PFSK-1 (cell line): ENCODE measurements around the gene CLP1.

Experiments
- POLR2AphosphoS5 ChIP-seq: IDR thresholded peaks from 2 replicates; pipeline ENCODE4 v1.6.1; 2012; ENCODE audit warnings: low read depth, mild to moderate bottlenecking, control low read depth, low read length, moderate library complexity
- TF ChIP-seq, protein P1 (sequence below), 2 experiments: IDR thresholded peaks; 2 replicates each; pipeline versions ENCODE4 v1.6.1 to v1.8.0; 2011 to 2012; ENCODE audit warnings: low read depth in 2 of 2, low read length in 2 of 2, control low read depth in 1 of 2, inconsistent platforms in 1 of 2, mild to moderate bottlenecking in 1 of 2, moderate library complexity in 1 of 2; ENCODE audit not compliant: insufficient read depth in 1 of 2

DNA sequence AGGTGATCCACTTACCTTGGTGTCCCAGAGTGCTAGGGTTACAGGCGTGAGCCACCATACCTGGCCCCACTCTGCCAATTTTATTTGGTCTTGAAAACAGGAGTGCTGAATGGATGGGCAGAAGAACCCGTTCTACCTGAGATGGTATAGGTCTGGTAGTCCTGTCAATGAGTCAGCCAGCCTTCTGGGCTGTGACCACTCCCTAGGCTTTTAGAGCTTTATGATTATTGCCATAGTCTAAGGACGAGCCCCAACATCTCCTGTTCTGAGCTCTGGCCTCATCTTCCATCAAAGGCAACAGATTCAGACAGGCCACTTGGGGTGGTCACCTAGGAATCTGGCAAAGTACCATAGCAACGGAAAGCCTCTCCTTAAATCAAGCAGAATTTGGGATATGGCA lies 21.8 kb downstream of the CLP1 start:
- no peak for TF ChIP-seq POLR2AphosphoS5
- TF ChIP-seq, protein P1, sequence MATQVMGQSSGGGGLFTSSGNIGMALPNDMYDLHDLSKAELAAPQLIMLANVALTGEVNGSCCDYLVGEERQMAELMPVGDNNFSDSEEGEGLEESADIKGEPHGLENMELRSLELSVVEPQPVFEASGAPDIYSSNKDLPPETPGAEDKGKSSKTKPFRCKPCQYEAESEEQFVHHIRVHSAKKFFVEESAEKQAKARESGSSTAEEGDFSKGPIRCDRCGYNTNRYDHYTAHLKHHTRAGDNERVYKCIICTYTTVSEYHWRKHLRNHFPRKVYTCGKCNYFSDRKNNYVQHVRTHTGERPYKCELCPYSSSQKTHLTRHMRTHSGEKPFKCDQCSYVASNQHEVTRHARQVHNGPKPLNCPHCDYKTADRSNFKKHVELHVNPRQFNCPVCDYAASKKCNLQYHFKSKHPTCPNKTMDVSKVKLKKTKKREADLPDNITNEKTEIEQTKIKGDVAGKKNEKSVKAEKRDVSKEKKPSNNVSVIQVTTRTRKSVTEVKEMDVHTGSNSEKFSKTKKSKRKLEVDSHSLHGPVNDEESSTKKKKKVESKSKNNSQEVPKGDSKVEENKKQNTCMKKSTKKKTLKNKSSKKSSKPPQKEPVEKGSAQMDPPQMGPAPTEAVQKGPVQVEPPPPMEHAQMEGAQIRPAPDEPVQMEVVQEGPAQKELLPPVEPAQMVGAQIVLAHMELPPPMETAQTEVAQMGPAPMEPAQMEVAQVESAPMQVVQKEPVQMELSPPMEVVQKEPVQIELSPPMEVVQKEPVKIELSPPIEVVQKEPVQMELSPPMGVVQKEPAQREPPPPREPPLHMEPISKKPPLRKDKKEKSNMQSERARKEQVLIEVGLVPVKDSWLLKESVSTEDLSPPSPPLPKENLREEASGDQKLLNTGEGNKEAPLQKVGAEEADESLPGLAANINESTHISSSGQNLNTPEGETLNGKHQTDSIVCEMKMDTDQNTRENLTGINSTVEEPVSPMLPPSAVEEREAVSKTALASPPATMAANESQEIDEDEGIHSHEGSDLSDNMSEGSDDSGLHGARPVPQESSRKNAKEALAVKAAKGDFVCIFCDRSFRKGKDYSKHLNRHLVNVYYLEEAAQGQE (IDR thresholded peaks at IDR 0.05; ENCODE audit: insufficient read depth in 1 of 2, low read depth in 2 of 2, low read length in 2 of 2): no peak
